Ovary (tissue), 9 donors: ENCODE results near the gene SRSF7. TPM values are rescaled to one million over a fixed set of nuclear protein-coding genes. Genes with fewer than 3 reads are reported as not detected.

ENCODE experiments used
- DNase-seq, 5 donors: peaks; one replicate each; pipeline ENCODE4 v3.0.0-alpha.2; 2019 to 2020
- H3K27ac ChIP-seq, 2 donors: fragments of 200-600 bp; one replicate each; pipeline versions ENCODE4 v1.5.1 to v1.8.0; 2019 to 2022
- H3K27me3 ChIP-seq: fragments of 200-600 bp; one replicate; pipeline ENCODE4 v1.8.0; 2022
- H3K36me3 ChIP-seq: fragments of 200-600 bp; sonication (generic); one replicate; pipeline ENCODE4 v1.5.1; 2019
- H3K4me1 ChIP-seq: one replicate; pipeline ENCODE4 v1.8.1; 2013; ENCODE audit warnings: mild to moderate bottlenecking, moderate library complexity; ENCODE audit not compliant: insufficient read depth
- H3K4me3 ChIP-seq: fragments of 200-600 bp; sonication (generic); one replicate; pipeline ENCODE4 v1.5.1; 2017
- H3K9me3 ChIP-seq, 2 donors: fragments of 200-600 bp in 1 of 2; sonication (generic) in 1 of 2; one replicate each; pipeline versions ENCODE4 v1.5.1 to v1.8.1; 2013 to 2019; ENCODE audit warnings: mild to moderate bottlenecking in 1 of 2, moderate library complexity in 1 of 2
- CTCF ChIP-seq, 3 donors: fragments of 450-650 bp in 2 of 3; fragments of 200-600 bp in 1 of 3; IDR thresholded peaks; one replicate each; pipeline versions ENCODE4 v1.5.1 to v1.8.0; 2016 to 2022; ENCODE audit warnings: antibody characterized with exemption in 3 of 3, mild to moderate bottlenecking in 1 of 3
- EP300 ChIP-seq: sonication (generic); formaldehyde crosslinking; IDR thresholded peaks from one replicate; pipeline ENCODE4 v1.6.1; 2017; ENCODE audit warnings: antibody characterized with exemption
- POLR2A ChIP-seq: fragments of 450-650 bp; IDR thresholded peaks from one replicate; pipeline ENCODE4 v1.6.1; 2017; ENCODE audit warnings: antibody characterized with exemption, mild to moderate bottlenecking, moderate library complexity
- WGBS, 3 donors: extraction: QIAGEN DNeasy Blood & Tissue Kit in 1 of 3; methylation state at CpG; one replicate each; pipeline versions ENCODE4 v1.1.5 to v1.1.7; 2013 to 2017; 5-methylcytosine and 5-hydroxymethylcytosine counted together
- intact Hi-C, 4 donors: fragments of 100-400 bp; cut with DNase I; formaldehyde crosslinking; loops; one replicate each; pipeline versions ENCODE4 v1.11.0 to v1.15.1; 2022 to 2023
- polyA plus RNA-seq, 2 donors: library from polyadenylated mRNA; stranded (reverse); fragments of 200-250 nt in 1 of 2; fragments of 350-450 nt in 1 of 2; fragmentation: Illumina TruSeq in 1 of 2; extraction: RNeasy Lipid Tissue Mini Kit (QIAGEN cat#74804) in 1 of 2; gene quantifications; one replicate each; pipeline ENCODE4 v1.2.3, GENCODE V29; 2013 to 2014
- total RNA-seq, 7 donors: library from RNA; depleted of rRNA in 2 of 7; stranded (reverse); fragments of >200 nt in 2 of 7; fragmentation: NEBNext Ultra II Directional in 3 of 7; extraction: Animal tissue kit (Norgen Biotek cat#: 25700) in 3 of 7; gene quantifications; one replicate each; pipeline versions ENCODE4 v1.1.0 to v1.2.4, GENCODE V29; 2016 to 2023
- donor health status: DM: no; HTN: no; CAD: no; lungs with moderate emphysema.
- donor health status: DM: no; HTN: no; CAD: no.
- donor health status: Bipolar disorder and iron deficiency.
- donor health status: DM: yes; HTN: yes; CAD: no.
- donor health status: DM: no; HTN: no; CAD: no.
- donor health status: DM: yes; HTN: yes; CAD: no.

Gene SRSF7
- total and polyA plus RNA-seq, 9 donors, result 81.1 to 163 (median 106) TPM

- Histone ChIP-seq H3K27me3 (no peaks in the 10 kb centered on the region), H3K9me3 (no peaks in the 10 kb centered on the region), H3K27ac (no peak overlapping the region), H3K36me3 (no peaks in the 10 kb centered on the region), H3K4me3 (no peak overlapping the region), H3K4me1 (no peaks in the 10 kb centered on the region)
- 66 to 74% (median 69%) methylated on average over 1 of the region's 1 CpG for WGBS, 3 donors
- intact Hi-C loops, result no loop called here
- no peak for DNase-seq
- TF ChIP-seq POLR2A (no peak), EP300 (no peak), CTCF (IDR thresholded peaks at IDR 0.05) (no peak)
Measured at GRCh38 chr2:38702413-38702812, 48.7 kb downstream of the SRSF7 start.

GRCh38 chr2:38701542-38701941 is 49.6 kb downstream of the SRSF7 start:
- no peak for DNase-seq
- no peak overlapping the region for H3K27ac ChIP-seq
- H3K27me3 ChIP-seq, result no peaks in the 10 kb centered on the region
- H3K4me3 ChIP-seq, result no peak overlapping the region
- 94 to 97% (median 95%) methylated on average over 4 of the region's 4 CpGs for whole genome bisulfite sequencing, 3 donors
- no peak for TF ChIP-seq POLR2A
- TF ChIP-seq CTCF (IDR thresholded peaks at IDR 0.05), result no peak
- intact Hi-C loops, result no loop called here
- no peaks in the 10 kb centered on the region for H3K4me1 ChIP-seq
- no peaks in the 10 kb centered on the region for H3K36me3 ChIP-seq
- H3K9me3 ChIP-seq, result no peaks in the 10 kb centered on the region

- Histone ChIP-seq H3K27ac (no peak overlapping the region), H3K9me3 (no peaks in the 10 kb centered on the region), H3K4me3 (no peak overlapping the region), H3K36me3 (no peaks in the 10 kb centered on the region), H3K4me1 (no peaks in the 10 kb centered on the region), H3K27me3 (no peaks in the 10 kb centered on the region)
- intact Hi-C loops, result no loop called here
- no peak for DNase-seq
- TF ChIP-seq CTCF (IDR thresholded peaks at IDR 0.05), result no peak
- TF ChIP-seq EP300, result no peak
- TF ChIP-seq POLR2A, result no peak
Measured at GRCh38 chr2:38700881-38701458, 50.2 kb downstream of the SRSF7 start.

- no peak for DNase-seq
- Histone ChIP-seq H3K27me3 (no peaks in the 10 kb centered on the region), H3K4me1 (no peaks in the 10 kb centered on the region), H3K4me3 (no peak overlapping the region), H3K9me3 (no peaks in the 10 kb centered on the region), H3K36me3 (no peaks in the 10 kb centered on the region), H3K27ac (no peak overlapping the region)
- intact Hi-C loops, result no loop called here
- TF ChIP-seq CTCF (IDR thresholded peaks at IDR 0.05) (no peak), EP300 (no peak), POLR2A (no peak)
- 92 to 94% (median 93%) methylated on average over 9 of the region's 9 CpGs for WGBS, 3 donors
Measured at GRCh38 chr2:38700113-38700785, 50.9 kb downstream of the SRSF7 start.
